Stomach (tissue), 4 donors: ENCODE results near the gene PHLDB1.

ENCODE experiments used
- EP300 ChIP-seq: sonication (generic); formaldehyde crosslinking; IDR thresholded peaks from one replicate; pipeline ENCODE4 v1.6.1; 2017; ENCODE audit warnings: antibody characterized with exemption
- POLR2A ChIP-seq, 4 donors: fragments of 450-650 bp; IDR thresholded peaks; one replicate each; pipeline ENCODE4 v1.6.1; 2016; ENCODE audit warnings: antibody characterized with exemption in 4 of 4, control low read depth in 2 of 4, mild to moderate bottlenecking in 1 of 4, moderate library complexity in 1 of 4
- POLR2AphosphoS5 ChIP-seq, 3 donors: sonication (generic); formaldehyde crosslinking; IDR thresholded peaks; one replicate each; pipeline ENCODE4 v1.6.1; 2016; ENCODE audit warnings: antibody characterized with exemption in 3 of 3
- TF ChIP-seq, protein P1 (sequence below), 7 experiments: fragments of 450-650 bp in 4 of 7; fragments of 200-600 bp in 3 of 7; sonication (generic) in 3 of 7; IDR thresholded peaks; one replicate each; pipeline ENCODE4 v1.5.1; 2016 to 2019; ENCODE audit warnings: antibody characterized with exemption in 7 of 7, control low read depth in 2 of 7, mild to moderate bottlenecking in 1 of 7

GRCh38 chr11:118645066-118645715 is 37.8 kb downstream of the PHLDB1 start:
- no peak for TF ChIP-seq POLR2A (IDR thresholded peaks at IDR 0.05)
- TF ChIP-seq, protein P1, sequence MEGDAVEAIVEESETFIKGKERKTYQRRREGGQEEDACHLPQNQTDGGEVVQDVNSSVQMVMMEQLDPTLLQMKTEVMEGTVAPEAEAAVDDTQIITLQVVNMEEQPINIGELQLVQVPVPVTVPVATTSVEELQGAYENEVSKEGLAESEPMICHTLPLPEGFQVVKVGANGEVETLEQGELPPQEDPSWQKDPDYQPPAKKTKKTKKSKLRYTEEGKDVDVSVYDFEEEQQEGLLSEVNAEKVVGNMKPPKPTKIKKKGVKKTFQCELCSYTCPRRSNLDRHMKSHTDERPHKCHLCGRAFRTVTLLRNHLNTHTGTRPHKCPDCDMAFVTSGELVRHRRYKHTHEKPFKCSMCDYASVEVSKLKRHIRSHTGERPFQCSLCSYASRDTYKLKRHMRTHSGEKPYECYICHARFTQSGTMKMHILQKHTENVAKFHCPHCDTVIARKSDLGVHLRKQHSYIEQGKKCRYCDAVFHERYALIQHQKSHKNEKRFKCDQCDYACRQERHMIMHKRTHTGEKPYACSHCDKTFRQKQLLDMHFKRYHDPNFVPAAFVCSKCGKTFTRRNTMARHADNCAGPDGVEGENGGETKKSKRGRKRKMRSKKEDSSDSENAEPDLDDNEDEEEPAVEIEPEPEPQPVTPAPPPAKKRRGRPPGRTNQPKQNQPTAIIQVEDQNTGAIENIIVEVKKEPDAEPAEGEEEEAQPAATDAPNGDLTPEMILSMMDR (IDR thresholded peaks at IDR 0.05): no peak
- TF ChIP-seq POLR2AphosphoS5 (IDR thresholded peaks at IDR 0.05): no peak
- TF ChIP-seq EP300: no peak
